GM12801 (cell line): Measurements from ENCODE around the gene CAMSAP1.

Source experiments
- CTCF ChIP-seq: IDR thresholded peaks from one replicate; pipeline ENCODE4 v1.5.1; 2011; ENCODE audit warnings: control low read depth; ENCODE audit not compliant: insufficient read length; ENCODE audit errors: extremely low read depth

CAMSAP1 gene

GRCh38 chr9:135794361-135794885 is 112.9 kb downstream of the CAMSAP1 start:
- TF ChIP-seq CTCF = no peak

- no peak for TF ChIP-seq CTCF
Observed at GRCh38 chr9:135794057-135794335, 113.3 kb downstream of the CAMSAP1 start.

GRCh38 chr9:135793221-135794056 is 113.9 kb downstream of the CAMSAP1 start:
- no peak for TF ChIP-seq CTCF

GRCh38 chr9:135792268-135793128 is 114.8 kb downstream of the CAMSAP1 start:
- TF ChIP-seq CTCF = no peak

- no peak for TF ChIP-seq CTCF
Observed at GRCh38 chr9:135791431-135792267, 115.7 kb downstream of the CAMSAP1 start.

- TF ChIP-seq CTCF = no peak
Observed at GRCh38 chr9:135790850-135791249, 116.5 kb downstream of the CAMSAP1 start.

GRCh38 chr9:135790356-135790755 is 117.0 kb downstream of the CAMSAP1 start:
- no peak for TF ChIP-seq CTCF
